Lung (tissue), 12 donors: ENCODE data around the gene CRTC3. TPM values are rescaled to one million over a fixed set of nuclear protein-coding genes. Genes with fewer than 3 reads are reported as not detected.

Source experiments
- ATAC-seq: fragments of 200-7000 bp; cut with Tn5 transposase; one replicate; pipeline ENCODE4 v1.9.1; 2020; ENCODE audit warnings: moderate number of reproducible peaks; ENCODE audit not compliant: insufficient read depth, low FRiP score
- DNase-seq, 3 donors: peaks; one replicate each; pipeline ENCODE4 v3.0.0-alpha.2; 2013 to 2017
- H3K27ac ChIP-seq, 2 donors: one replicate each; pipeline ENCODE4 v1.5.1; 2013; ENCODE audit warnings: mild to moderate bottlenecking in 2 of 2, moderate library complexity in 2 of 2, control low read depth in 1 of 2, inconsistent platforms in 1 of 2, low read depth in 1 of 2, low read length in 1 of 2
- H3K27me3 ChIP-seq, 3 donors: one replicate each; pipeline ENCODE4 v1.5.1; 2013; ENCODE audit warnings: low read length in 2 of 3; ENCODE audit not compliant: control insufficient read depth in 3 of 3, insufficient read depth in 3 of 3
- H3K36me3 ChIP-seq, 4 donors: one replicate each; pipeline ENCODE4 v1.5.1; 2013; ENCODE audit warnings: low read length in 4 of 4, mild to moderate bottlenecking in 1 of 4, moderate library complexity in 1 of 4; ENCODE audit not compliant: control insufficient read depth in 4 of 4, insufficient read depth in 4 of 4
- H3K4me1 ChIP-seq, 5 donors: one replicate each; pipeline ENCODE4 v1.5.1; 2013; ENCODE audit warnings: low read length in 5 of 5, mild to moderate bottlenecking in 2 of 5, moderate library complexity in 1 of 5; ENCODE audit not compliant: control insufficient read depth in 5 of 5, insufficient read depth in 5 of 5
- H3K4me3 ChIP-seq: one replicate; pipeline ENCODE4 v1.5.1; 2013; ENCODE audit warnings: mild to moderate bottlenecking, control low read depth, moderate library complexity
- H3K9ac ChIP-seq, 2 donors: one replicate each; pipeline ENCODE4 v1.5.1; 2013; ENCODE audit warnings: low read length in 2 of 2, control low read depth in 1 of 2; ENCODE audit not compliant: insufficient read depth in 1 of 2
- H3K9me3 ChIP-seq, 4 donors: one replicate each; pipeline ENCODE4 v1.5.1; 2013; ENCODE audit warnings: low read length in 3 of 4, mild to moderate bottlenecking in 1 of 4, moderate library complexity in 1 of 4; ENCODE audit not compliant: control insufficient read depth in 4 of 4, insufficient read depth in 3 of 4
- CTCF ChIP-seq: IDR thresholded peaks from 2 replicates; pipeline ENCODE4 v1.5.1; 2012; ENCODE audit warnings: mild to moderate bottlenecking; ENCODE audit errors: control extremely low read depth, extremely low read depth
- WGBS, 2 donors: extraction: QIAGEN DNeasy Blood & Tissue Kit; methylation state at CpG; one replicate each; pipeline ENCODE4 v1.1.7; 2013; 5-methylcytosine and 5-hydroxymethylcytosine counted together
- polyA plus RNA-seq, 2 donors: library from polyadenylated mRNA; stranded (reverse); fragments of 200-250 nt; gene quantifications; one replicate each; pipeline ENCODE4 v1.2.1, GENCODE V29; 2013
- total RNA-seq, 2 donors: library from RNA; depleted of rRNA in 1 of 2; stranded (reverse); fragments of >200 nt in 1 of 2; gene quantifications; one replicate each; pipeline ENCODE4 v1.2.1, GENCODE V29; 2014 to 2021
- donor health status: control.
- donor health status: control.
- donor health status: Bipolar disorder and iron deficiency.
- donor health status: healthy.
- donor health status: DM: yes; HTN: yes; CAD: no.

Gene CRTC3
- total and polyA plus RNA-seq, 4 donors, result 12.0 to 47.9 (median 28.2) TPM

- WGBS, 2 donors, result 68 to 77% methylated on average over 3 of the region's 3 CpGs
- peaks cover 3 to 15% (median 5%) of the 10 kb centered on the region in 5 donors for H3K4me1 ChIP-seq
- ATAC-seq, result no peak
- no peaks in the 10 kb centered on the region for H3K9me3 ChIP-seq
- no peak for DNase-seq
- TF ChIP-seq CTCF, result no peak
- H3K27ac ChIP-seq, result no peak overlapping the region
- no peak overlapping the region for H3K9ac ChIP-seq
- H3K27me3 ChIP-seq, result no peaks in the 10 kb centered on the region
- no peak overlapping the region for H3K4me3 ChIP-seq
- peaks cover 0 to 2% (median 0%) of the 10 kb centered on the region in 4 donors for H3K36me3 ChIP-seq
These were observed 49.5 kb downstream of the CRTC3 start for GRCh38 chr15:90579213-90579612.

- H3K36me3 ChIP-seq, result peaks cover 0 to 2% (median 0%) of the 10 kb centered on the region in 4 donors
- no peak for TF ChIP-seq CTCF
- no peak for ATAC-seq
These were observed 50.4 kb downstream of the CRTC3 start for GRCh38 chr15:90580099-90580498.

GRCh38 chr15:90580541-90580940 is 50.8 kb downstream of the CRTC3 start:
- Histone ChIP-seq H3K27ac (peak overlapping the region in 1 of 2 donors; percentile 36), H3K4me3 (no peak overlapping the region), H3K27me3 (no peaks in the 10 kb centered on the region), H3K9ac (no peak overlapping the region), H3K4me1 (peaks cover 3 to 15% (median 5%) of the 10 kb centered on the region in 5 donors), H3K9me3 (no peaks in the 10 kb centered on the region), H3K36me3 (peaks cover 0 to 2% (median 0%) of the 10 kb centered on the region in 4 donors)
- 83 to 88% methylated on average over 7 of the region's 7 CpGs for WGBS, 2 donors
- no peak for TF ChIP-seq CTCF
- no peak for DNase-seq
- no peak for ATAC-seq

More at GRCh38 chr15:90580099-90580498, 50.4 kb downstream of the CRTC3 start:
- Histone ChIP-seq H3K4me3 (no peak overlapping the region), H3K9me3 (no peaks in the 10 kb centered on the region), H3K9ac (no peak overlapping the region), H3K27me3 (no peaks in the 10 kb centered on the region), H3K4me1 (peaks cover 3 to 15% (median 5%) of the 10 kb centered on the region in 5 donors), H3K27ac (no peak overlapping the region)
- 51 to 68% methylated on average over 5 of the region's 5 CpGs for WGBS, 2 donors
- no peak for DNase-seq

- no peaks in the 10 kb centered on the region for H3K9me3 ChIP-seq
- no peak overlapping the region for H3K9ac ChIP-seq
- H3K27ac ChIP-seq, result no peak overlapping the region
- H3K4me3 ChIP-seq, result no peak overlapping the region
- TF ChIP-seq CTCF, result no peak
- peaks cover 0 to 2% (median 0%) of the 10 kb centered on the region in 4 donors for H3K36me3 ChIP-seq
- no peaks in the 10 kb centered on the region for H3K27me3 ChIP-seq
- 83 to 87% methylated on average over 3 of the region's 3 CpGs for WGBS, 2 donors
- DNase-seq (no peak), ATAC-seq (no peak)
- peaks cover 3 to 15% (median 5%) of the 10 kb centered on the region in 5 donors for H3K4me1 ChIP-seq
These were observed 51.2 kb downstream of the CRTC3 start for GRCh38 chr15:90580946-90581345.
